Ishikawa (cell line): ENCODE data around the gene KCNE5.

ENCODE experiments used
- CEBPB ChIP-seq: IDR thresholded peaks from 2 replicates; pipeline ENCODE4 v1.6.1; 2012
- CREB1 ChIP-seq: IDR thresholded peaks from 2 replicates; pipeline ENCODE4 v1.6.1; 2012; ENCODE audit warnings: low read depth
- EGR1 ChIP-seq: IDR thresholded peaks from 2 replicates; pipeline ENCODE4 v1.6.1; 2012
- EP300 ChIP-seq: IDR thresholded peaks from 2 replicates; pipeline ENCODE4 v1.6.1; 2012; ENCODE audit warnings: borderline replicate concordance
- FOXM1 ChIP-seq: IDR thresholded peaks from 2 replicates; pipeline ENCODE4 v1.6.1; 2012; ENCODE audit warnings: low read depth, borderline replicate concordance
- MAX ChIP-seq: IDR thresholded peaks from 2 replicates; pipeline ENCODE4 v1.6.1; 2012
- NFIC ChIP-seq: IDR thresholded peaks from 2 replicates; pipeline ENCODE4 v1.6.1; 2012
- RAD21 ChIP-seq: IDR thresholded peaks from 2 replicates; pipeline ENCODE4 v1.6.1; 2012; ENCODE audit warnings: low read depth
- REST ChIP-seq: IDR thresholded peaks from 2 replicates; pipeline ENCODE4 v1.6.1; 2012; ENCODE audit warnings: low read depth, mild to moderate bottlenecking
- TAF1 ChIP-seq: IDR thresholded peaks from 2 replicates; pipeline ENCODE4 v1.6.1; 2012; ENCODE audit warnings: low read depth, mild to moderate bottlenecking
- TCF12 ChIP-seq: IDR thresholded peaks from 2 replicates; pipeline ENCODE4 v1.6.1; 2012; ENCODE audit warnings: low read depth
- TEAD4 ChIP-seq: IDR thresholded peaks from 2 replicates; pipeline ENCODE4 v1.6.1; 2012
- USF1 ChIP-seq: IDR thresholded peaks from 2 replicates; pipeline ENCODE4 v1.6.1; 2012
- YY1 ChIP-seq: IDR thresholded peaks from 2 replicates; pipeline ENCODE4 v1.6.1; 2012; ENCODE audit warnings: low read depth
- ZBTB7A ChIP-seq: IDR thresholded peaks from 2 replicates; pipeline ENCODE4 v1.6.1; 2012; ENCODE audit warnings: low read depth

Gene KCNE5

GRCh38 chrX:109656774-109657173, 31.8 kb upstream of the KCNE5 start:
- TF ChIP-seq TEAD4 (no peak), ZBTB7A (no peak), RAD21 (no peak), MAX (no peak), NFIC (no peak), FOXM1 (no peak), CREB1 (no peak), EGR1 (no peak), YY1 (no peak), TAF1 (no peak), EP300 (no peak), REST (no peak)

- TF ChIP-seq EP300 = no peak
- no peak for TF ChIP-seq CEBPB
- no peak for TF ChIP-seq CREB1
Observed at GRCh38 chrX:109655502-109656201, 30.7 kb upstream of the KCNE5 start.

GRCh38 chrX:109654516-109655109, 29.6 kb upstream of the KCNE5 start:
- no peak for TF ChIP-seq TEAD4
- TF ChIP-seq TAF1 = no peak
- TF ChIP-seq MAX = no peak
- no peak for TF ChIP-seq TCF12
- no peak for TF ChIP-seq FOXM1
- no peak for TF ChIP-seq RAD21
- TF ChIP-seq REST = no peak
- TF ChIP-seq EP300 = no peak
- TF ChIP-seq CEBPB = no peak

- TF ChIP-seq EGR1 = no peak
- TF ChIP-seq EP300 = no peak
- TF ChIP-seq ZBTB7A = no peak
- no peak for TF ChIP-seq FOXM1
- no peak for TF ChIP-seq MAX
- TF ChIP-seq NFIC = no peak
- no peak for TF ChIP-seq CEBPB
Observed at GRCh38 chrX:109643687-109644086, 18.7 kb upstream of the KCNE5 start.

GRCh38 chrX:109638158-109638557, 13.2 kb upstream of the KCNE5 start:
- TF ChIP-seq REST (no peak), EGR1 (no peak), USF1 (no peak), TCF12 (no peak), RAD21 (no peak), YY1 (no peak), CEBPB (no peak), FOXM1 (no peak), NFIC (no peak), CREB1 (no peak), TEAD4 (no peak), TAF1 (no peak)
